Stimulated activated CD4-positive, alpha-beta T cell treated with anti-CD3 and anti-CD28 coated beads, Interleukin-1b, Interleukin-23, amount 100 ng/mL, for 24 hours (primary cell): ENCODE data around the gene MAN1A2.

Source experiments
- DNase-seq, 4 experiments: peaks; one replicate each; pipeline ENCODE4 v3.0.0-alpha.2; 2020; ENCODE audit warnings: low read depth in 4 of 4, low spot score in 1 of 4

MAN1A2 gene

DNA sequence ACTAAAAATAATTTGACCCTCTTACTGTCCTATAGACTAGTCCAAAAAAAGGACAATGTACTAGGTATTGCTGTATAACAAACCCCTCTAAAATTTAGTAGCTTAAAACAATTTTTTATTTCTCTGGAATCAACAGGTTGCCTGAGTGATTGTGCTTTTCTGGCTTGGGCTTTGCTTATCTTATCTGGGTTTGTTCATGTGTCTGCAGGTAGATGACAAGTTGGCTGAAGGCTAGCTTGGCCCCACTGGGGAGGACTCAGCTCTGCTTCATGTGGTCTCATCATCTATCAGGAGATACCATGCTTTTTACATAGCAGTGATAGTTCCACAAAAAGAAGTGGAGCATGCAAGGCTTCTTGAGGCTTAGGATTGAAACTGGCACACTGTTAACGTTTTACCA is 114.2 kb downstream of the MAN1A2 start:
- no peak for DNase-seq

DNA sequence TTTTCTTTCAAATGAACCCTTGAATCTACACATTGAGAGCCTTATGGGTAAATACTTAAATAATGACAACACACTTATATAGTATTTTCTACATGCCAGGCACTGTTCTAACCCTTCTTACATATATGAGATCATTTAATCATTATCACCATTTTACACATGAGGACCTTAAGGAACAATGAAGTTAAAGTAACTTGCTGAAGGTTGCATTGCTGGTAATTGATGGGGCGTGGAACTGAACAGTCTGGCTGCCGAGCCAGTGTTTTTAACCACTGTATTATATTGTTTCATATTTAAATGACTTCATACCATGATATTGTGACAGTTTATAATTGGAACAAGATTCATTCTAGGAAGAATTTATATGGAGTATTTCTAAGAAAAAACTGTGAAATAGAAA is 126.7 kb downstream of the MAN1A2 start:
- DNase-seq, result no peak

DNA sequence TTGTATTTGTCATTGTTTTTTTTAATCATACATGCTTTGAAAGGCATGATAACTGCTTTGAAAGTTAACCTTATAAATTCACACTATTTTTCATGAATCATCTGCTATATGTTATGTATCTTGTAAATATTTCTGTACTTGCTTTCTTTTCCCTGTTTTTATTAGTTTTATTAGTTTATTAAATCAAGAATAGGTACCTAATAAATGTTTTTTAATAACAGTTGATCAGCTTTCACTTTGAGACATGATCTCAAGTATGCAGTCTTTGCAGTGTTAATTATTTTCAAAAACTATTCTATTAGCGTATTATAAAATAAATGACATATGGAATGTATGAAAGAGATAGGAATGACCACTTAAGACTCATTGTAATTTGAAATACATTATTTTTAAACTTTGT is 127.8 kb downstream of the MAN1A2 start:
- no peak for DNase-seq

DNA sequence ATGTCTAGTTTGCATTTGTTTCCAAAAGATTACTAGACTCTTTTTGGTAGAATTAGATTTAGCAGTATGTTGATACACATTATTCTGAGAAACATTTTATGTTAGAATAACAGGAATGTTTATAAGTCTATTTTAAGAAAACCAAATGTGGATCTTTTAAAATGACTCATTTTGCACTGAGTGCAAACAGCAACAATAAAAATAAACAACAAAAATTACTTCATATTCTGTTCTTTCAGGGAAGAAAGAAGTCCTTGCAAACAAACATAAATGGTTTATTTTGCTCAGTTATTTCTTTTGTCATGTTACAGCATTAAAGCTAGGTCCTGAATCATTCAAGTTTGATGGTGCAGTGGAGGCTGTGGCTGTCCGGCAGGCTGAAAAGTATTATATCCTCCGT is 131.8 kb downstream of the MAN1A2 start:
- DNase-seq, result no peak

DNA sequence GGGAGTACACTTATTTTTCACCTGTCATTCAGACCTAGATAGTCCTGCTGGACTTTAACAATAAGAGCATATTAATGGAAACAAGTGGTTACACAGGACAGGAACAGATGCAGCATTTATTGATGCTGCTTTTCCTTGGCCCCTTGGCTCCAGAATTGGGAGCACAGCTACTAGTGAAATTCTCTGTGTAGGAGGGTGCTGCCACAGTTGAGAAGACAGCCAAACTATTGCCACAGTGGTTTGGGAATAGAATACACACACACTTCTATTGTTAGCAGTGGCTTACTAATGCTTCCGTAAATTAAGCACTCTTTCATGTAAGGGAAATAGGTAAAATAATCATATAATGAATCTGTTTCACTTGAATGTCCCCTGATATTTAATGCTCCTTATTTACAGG is 133.3 kb downstream of the MAN1A2 start:
- no peak for DNase-seq

DNA sequence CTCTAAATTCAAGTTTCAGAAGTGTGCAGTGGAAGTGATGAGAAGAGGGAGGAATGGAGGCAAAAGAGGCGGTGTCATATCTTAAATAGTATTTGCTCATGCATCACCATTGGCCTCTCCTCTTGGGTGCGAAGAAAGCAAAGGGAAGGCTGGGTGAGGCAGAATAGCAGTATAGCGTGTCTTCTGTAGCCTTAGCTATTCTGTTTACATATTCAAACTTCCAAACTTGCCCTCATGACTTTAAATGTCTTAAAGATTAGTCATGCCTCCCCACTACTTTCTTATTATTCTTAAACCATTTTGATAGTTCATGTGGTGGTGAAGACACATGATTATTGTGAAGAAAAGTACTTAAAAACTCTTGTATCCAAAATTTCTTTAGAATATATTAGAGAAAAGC is 134.0 kb downstream of the MAN1A2 start:
- DNase-seq, result no peak

DNA sequence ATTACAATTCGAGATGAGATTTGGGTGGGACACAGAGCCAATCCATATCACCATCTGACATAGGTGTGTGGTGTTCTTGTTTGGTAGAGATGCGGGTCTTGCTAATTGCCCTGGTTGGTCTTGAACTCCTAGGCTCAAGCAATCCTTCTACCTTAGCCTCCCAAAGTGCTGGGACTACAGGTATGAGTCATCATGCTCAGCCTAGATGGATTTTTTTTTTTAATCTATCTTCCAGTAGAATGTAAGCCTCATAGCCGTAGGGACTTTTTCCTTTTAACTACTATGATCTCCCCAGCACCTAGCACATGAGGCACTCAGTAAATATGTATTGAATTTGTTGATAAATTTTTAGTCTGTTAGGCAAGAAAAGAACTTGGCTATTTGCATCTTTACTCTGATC is 144.0 kb downstream of the MAN1A2 start:
- no peak for DNase-seq

DNA sequence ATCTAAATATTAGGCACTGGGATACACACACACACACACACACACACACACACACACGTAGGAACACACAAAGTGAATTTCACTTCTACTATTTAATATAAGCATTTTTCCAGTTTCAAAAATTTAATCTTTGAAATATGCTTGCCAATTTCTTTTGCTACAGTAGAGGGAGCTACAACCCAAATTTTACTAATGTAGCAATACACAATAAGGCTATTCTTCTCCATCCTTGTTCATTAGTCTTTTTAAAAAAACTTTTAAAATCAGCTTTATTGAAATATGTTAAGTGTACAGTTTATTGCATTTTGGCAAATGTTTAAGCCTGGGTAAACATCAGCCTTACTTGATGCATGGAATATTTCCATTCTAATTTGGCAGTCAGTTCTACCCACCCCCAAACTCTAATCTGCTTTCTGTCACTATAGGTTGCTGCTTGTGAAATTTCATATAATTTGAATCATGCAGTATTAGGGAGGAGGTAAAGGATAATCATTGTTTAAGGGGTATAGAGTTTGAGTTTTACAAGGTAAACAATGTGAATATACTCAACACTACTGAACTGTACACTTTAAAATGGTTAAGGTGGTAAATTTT is 145.6 kb downstream of the MAN1A2 start:
- DNase-seq, result no peak

DNA sequence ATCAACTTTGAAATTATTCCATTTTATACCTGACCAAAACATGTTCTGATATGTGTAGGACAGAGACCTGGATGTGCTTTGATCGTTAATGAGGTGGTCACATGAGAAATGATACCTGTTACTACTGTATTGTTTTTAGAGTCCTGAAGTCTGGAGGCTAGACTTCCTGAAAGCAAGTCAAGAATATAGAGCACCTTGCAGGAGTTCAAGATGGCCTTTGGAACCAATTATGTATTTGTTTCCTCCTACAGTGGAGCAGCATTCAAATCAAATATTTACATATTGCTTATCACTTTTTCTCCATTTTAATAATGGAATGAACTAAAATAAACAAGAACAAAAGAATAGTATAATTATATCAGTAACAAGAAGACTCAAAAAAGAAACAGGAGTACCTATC is 155.9 kb downstream of the MAN1A2 start:
- no peak for DNase-seq

DNA sequence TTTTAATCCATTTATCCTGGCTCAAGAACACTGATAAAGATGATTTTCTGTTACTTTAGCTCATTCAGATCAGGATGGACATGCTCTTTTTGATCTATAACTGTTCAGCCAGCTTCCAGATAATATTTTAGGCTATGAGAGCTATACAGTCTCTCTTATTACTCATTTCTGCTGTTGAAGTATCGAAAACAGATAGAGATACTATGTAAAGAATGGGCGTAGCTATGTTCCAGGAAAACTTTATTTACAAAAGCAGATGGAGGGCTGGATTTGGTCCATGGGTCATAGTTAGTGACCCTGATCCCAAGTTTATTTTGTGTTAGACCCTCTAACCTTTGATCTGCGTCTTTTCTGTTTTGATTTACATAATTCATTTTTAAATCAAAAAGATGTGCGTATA is 159.8 kb downstream of the MAN1A2 start:
- no peak for DNase-seq

DNA sequence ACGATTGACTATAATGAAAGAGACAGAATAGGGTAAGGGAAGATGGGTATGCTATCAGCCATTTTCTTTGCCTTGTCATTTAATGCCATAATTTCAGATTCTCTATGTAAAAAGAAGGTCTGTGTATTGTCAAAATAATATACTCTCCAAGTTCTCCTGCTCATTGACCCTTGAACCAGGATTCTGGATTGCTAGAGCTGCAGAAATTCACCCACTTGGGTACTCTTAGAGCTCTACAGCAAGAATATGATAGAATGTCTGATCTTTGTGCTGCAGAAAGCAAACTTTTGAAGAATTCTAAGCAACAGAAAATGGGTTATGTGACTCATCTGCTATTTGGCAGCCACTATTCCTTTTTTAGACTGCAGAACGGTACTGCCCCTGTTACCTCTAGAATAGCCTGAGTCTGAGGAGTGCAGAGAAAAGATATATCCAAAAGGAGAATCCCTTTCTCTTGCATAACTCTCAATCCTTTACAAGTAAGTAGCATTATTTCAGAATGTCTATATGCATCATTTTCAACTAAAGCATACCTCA is 160.4 kb downstream of the MAN1A2 start:
- no peak for DNase-seq

DNA sequence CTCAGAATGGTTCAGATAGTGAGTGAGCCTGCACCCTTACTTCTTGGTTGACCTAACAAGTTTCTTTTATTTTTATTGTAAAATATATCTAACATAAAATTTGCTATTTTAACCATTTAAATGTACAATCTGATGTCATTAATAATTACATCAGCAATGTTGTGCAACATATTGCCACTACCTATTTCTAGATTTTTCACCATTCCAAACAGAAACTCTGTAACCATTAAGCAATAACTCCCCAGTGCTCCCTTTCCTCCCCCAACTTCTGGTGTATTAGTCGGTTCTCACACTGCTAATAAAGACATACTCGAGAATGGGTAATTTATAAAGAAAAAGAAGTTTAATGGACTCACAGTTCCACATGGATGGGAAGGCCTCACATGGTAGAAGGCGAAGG is 162.4 kb downstream of the MAN1A2 start:
- DNase-seq, result no peak

DNA sequence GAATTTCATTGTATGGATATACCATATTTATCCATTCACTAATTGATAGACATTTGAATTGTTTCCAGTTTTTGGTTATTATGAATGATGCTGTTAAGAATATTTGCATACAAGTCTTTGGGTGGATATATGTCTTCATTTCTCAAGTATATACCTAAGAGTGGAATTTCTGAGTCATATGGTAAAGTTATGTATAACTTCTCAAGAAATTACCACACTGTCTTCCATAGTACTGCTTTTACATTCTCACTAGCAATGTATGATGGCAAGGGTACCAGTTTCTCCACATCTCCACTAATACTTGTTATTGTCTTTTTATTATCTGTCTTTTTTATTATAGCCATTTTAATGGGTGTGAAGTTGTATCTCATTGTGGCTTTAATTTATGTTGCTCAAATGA is 164.0 kb downstream of the MAN1A2 start:
- DNase-seq, result no peak

DNA sequence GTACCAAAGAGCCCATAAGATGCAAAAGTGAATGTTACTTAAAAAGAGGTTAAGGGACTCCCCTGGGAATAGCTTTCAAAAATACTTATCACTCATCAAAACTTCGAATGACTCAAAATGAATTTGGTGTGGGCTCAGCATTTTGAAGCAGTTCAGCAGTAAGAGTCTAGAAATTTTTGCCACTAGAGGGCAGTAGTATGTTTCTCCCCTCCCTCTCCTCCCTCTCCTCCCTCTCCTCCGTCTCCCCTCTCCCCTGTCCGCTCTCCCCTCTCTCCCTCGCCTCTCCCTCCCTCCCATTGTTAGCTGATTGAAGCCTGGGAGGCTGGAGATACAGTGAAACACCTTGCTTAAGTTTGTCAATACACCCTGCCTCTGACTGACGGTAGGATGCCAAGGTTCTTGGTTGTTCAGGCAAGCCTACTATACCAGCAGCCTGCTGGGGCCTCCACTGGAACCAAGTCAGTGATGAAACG is 167.8 kb downstream of the MAN1A2 start:
- peak; percentile 4 to 25 (median 8) for DNase-seq

DNA sequence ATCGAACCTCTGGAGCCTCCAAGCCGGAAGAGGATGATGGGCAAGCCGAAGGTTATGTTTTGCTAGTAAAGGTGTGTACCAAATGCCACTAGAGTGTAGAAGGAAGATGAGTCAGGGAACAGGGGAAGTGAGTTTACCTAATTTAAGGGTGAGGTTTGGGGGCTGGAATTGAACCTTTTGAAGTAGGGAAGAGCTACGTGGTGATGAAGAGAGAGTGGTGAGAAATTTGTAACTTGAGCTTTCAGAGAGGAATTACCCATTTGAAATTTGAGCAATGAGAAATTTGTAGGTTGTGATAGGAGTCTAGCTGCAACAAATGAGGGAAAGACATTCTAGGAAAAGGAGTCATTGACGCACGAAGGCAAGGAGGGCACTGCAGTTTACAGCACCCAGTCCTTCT is 168.6 kb downstream of the MAN1A2 start:
- no peak for DNase-seq

DNA sequence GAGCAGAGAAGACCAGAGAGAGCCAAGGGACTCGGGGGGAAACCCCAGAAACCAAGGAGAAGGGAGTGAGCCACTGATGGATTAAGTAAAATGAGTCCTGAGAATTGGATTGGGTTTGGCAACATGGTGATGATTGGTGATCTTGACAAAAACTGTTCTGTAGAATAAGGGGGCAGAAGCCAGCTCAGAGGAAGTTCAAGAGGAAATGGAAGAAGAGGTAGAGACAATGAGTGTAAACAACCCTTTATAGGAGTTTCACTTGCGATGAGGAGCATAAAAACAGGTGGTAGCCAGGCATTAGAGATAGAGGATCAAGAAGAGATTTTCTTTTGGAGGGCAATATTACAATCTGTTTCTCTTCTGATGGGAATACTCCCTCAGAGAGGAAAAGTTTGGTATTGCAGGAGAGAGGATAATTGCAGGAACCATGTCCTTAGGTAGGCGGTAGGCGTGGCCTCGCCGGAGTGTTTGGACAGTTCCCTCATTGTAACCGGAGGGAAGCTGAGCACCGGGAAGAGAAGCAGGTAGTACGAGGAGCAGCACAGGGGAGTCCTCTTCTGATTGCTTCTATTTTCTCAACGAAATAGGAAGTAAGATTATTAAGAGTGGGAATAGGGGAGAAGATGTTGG is 170.2 kb downstream of the MAN1A2 start:
- no peak for DNase-seq

DNA sequence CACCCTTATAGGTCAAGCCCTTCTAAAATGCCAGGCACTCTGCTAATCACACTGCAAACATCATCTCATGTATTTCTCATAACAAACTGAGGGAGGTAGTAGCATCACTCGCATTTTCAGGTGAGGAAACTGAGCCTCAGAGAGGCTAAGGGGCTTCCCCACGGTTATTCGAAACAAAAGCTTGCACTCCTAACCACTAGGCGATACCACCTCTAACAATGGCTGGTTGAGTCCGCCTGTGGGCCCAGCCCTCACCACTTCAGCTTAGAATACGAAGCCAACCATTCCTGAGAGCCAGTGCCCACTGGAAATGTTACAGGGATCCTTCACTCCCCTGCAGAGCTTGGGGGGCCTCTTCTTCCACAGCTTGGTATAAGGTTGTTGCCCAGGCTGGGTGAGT is 173.3 kb downstream of the MAN1A2 start:
- no peak for DNase-seq

DNA sequence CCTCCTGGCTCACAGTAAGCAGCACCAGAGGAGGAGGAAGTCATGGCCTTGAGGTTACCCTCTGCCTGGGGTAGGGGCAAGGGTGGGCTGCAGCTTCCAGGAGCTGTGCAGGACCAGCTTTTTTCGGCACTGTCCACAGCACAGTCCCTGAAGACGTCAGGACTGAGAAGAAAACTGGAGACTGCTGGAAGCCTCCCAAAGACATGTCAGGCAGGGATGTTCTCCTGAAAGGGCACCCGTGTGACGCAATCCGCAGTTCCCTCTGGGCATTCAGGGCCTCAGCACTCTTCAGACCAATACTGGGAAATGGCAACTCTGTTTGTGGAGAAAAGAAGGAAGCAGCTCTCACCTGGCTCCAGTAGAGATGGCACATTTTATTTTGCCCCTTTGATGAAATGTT is 173.8 kb downstream of the MAN1A2 start:
- DNase-seq, result no peak

DNA sequence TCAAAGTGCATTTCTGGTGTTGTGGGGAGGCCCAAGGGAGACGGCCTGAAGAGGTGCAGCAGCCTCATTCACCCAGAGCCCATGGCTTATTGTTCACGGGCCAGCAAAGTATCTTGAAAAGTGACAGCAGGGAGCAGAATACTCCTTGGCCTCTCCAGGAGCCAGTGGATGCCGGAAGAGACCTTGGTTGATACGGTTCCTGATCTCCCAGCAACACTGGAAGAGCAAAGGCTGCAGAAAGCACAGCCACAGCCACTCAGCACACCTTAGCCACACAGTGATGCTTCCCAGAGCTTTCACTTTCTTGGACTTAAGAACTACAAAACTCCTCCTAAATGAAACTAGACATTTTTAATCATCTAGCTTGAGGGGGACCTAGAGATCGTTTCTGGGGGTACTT is 174.3 kb downstream of the MAN1A2 start:
- no peak for DNase-seq

DNA sequence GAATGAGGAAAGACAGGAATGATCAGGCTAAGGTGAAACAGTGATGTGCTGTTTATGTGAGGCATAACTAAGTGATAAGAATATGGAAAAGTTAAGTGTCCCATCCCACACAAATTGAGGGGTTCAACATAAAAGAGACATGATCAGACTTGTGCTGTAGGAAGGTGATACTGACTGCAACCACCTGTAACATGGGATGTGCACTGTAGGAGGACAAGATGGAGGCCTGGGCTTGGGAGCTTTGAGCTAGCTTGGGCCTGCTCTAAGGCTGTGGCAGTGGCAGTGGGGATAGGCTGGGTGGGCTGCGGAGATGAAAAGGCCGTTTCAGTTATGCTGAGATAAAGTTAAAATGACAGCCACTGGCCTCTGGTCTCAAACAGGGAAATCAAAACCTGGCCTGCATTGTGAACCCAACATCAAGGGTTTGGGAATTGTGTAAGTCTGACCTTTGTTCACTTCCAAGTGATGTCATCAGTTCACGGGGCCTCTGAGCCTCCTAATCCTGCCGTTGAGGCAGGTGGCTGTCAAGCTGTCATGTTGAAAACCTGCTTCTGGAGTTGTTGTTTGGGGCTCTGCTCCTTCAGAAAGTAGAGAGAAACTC is 177.4 kb downstream of the MAN1A2 start:
- DNase-seq, result no peak

DNA sequence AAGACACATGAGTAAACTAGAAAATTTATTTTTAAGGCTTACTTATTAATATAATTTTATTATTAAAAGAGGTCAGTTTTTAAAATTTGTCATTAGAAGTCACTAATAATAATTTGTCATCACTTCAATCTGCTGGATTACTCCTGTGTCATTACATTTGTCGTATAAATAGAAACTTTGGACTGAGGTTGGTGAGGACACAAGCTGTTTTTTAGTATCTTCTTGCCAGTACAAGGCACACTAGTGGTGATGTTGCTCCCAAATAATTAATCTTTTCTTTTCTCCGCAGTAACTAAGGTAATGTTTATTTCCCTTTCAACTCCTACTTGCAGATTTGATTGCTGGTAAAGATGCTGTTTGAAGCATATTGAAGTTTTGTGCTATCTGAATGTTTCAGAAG is 179.2 kb downstream of the MAN1A2 start:
- no peak for DNase-seq

DNA sequence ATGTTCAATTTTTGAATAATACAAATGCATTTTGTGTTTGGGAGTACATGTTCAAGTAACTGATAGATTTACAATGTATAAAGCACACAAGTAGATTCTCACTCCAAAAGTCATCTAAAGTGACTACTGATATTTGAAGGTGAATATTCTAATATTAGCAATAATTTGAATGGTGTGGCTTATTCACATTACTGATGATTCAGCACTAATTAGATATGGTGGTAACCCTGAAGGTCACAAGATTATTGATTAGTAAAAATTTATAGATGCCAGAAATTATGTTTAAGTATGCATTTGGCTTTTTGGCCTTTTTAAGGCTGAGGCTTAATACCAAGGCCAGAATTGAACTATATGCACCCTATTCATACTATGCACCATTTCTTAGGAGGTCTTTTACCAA is 186.2 kb downstream of the MAN1A2 start:
- DNase-seq, result no peak

DNA sequence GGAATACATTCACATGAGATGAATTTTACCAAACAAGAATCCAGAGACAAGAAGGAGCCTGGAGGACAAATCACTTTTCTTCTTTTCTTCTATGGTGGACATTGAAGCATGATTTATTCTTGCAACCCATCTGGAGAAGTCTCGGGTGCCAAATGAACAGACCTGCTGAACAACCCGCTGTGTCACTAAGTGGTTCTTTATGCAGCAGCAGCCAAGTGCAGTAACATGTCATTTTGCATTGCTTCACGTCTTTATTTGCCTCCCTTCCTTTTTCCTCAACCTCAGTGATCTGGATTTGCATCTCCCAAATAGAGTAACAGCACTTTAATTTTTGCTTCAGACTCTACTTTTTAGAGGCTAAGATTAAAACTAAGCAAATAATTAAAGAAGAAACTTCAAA is 188.6 kb downstream of the MAN1A2 start:
- no peak for DNase-seq
